Measurements from ENCODE around the gene TET2.

TET2 gene

DNA sequence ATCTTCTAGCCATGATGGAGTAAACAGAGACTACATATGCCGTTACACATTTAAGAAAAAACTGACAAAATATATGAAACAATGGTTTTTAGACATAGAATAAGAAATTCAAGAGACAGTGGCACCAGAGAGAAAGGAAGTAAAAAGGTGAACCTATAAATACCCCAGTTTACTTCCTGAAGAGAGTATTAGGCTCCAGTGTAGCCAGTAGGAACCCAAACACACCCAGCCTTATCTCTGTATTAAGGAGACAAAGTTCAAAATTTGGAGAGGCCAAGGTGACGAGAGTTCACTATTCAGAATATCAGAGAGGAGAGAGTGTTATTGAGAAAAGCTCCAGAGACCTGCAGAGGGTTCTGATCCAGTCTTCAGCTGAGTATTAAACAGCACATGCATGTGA, 119.0 kb downstream of the TET2 start:
- H3K36me3 Mint-ChIP-seq (ENCODE audit: low read depth): peaks cover 61% of the 10 kb centered on the region
- H3K9me3 Mint-ChIP-seq: no peaks in the 10 kb centered on the region
- no peak overlapping the region for H3K4me3 Mint-ChIP-seq
- no peak overlapping the region for H3K27ac Mint-ChIP-seq
- H3K27me3 Mint-ChIP-seq (ENCODE audit: low read depth): no peaks in the 10 kb centered on the region
- TF ChIP-seq, protein P1, sequence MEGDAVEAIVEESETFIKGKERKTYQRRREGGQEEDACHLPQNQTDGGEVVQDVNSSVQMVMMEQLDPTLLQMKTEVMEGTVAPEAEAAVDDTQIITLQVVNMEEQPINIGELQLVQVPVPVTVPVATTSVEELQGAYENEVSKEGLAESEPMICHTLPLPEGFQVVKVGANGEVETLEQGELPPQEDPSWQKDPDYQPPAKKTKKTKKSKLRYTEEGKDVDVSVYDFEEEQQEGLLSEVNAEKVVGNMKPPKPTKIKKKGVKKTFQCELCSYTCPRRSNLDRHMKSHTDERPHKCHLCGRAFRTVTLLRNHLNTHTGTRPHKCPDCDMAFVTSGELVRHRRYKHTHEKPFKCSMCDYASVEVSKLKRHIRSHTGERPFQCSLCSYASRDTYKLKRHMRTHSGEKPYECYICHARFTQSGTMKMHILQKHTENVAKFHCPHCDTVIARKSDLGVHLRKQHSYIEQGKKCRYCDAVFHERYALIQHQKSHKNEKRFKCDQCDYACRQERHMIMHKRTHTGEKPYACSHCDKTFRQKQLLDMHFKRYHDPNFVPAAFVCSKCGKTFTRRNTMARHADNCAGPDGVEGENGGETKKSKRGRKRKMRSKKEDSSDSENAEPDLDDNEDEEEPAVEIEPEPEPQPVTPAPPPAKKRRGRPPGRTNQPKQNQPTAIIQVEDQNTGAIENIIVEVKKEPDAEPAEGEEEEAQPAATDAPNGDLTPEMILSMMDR (IDR thresholded peaks at IDR 0.05; ENCODE audit: unreplicated experiment in 3 of 3): no peak
- no peaks in the 10 kb centered on the region for H3K4me1 Mint-ChIP-seq

DNA sequence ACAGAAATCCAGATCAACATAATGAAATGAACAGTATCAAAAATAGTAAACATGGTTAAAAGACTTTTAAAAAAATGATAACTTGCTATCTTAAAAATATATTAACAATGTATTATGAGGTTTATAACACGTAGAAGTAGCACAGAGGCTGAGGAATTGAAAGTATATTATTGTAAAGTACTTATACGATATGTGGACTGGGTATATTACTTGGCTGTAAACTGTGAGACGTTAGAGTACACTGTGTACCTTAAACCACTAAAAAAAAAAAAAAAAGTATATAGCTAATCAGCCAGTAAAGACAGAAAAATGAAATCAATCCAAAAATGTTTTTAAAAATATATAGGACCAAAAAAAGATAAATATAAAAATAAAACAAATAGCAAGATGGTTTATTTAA, 120.6 kb downstream of the TET2 start:
- H3K9me3 Mint-ChIP-seq: no peaks in the 10 kb centered on the region
- H3K27ac Mint-ChIP-seq: no peak overlapping the region
- peaks cover 67% of the 10 kb centered on the region for H3K36me3 Mint-ChIP-seq (ENCODE audit: low read depth)
- H3K27me3 Mint-ChIP-seq (ENCODE audit: low read depth): no peaks in the 10 kb centered on the region
- TF ChIP-seq, protein P1 (IDR thresholded peaks at IDR 0.05; ENCODE audit: unreplicated experiment in 3 of 3): no peak
- H3K4me3 Mint-ChIP-seq: no peak overlapping the region
- no peaks in the 10 kb centered on the region for H3K4me1 Mint-ChIP-seq

DNA sequence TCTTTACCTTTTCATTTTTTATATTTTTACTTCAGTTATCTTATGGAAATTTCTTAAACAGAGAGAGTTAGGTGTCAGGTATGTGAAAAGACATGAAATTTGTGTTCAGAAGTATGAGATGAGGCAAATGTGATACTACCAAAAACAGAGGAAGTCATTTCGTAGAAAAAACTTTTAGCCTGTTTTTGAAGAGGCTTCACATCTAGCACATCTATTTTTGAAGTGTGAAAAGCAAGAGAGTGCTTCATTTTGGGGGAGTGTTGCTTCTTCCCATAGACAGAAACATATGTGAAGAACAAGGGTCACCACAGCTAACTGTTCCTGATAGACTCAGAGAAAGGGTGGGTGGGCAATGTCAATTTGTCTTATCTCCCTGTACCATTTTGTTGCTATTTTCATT, 125.3 kb downstream of the TET2 start:
- Mint-ChIP-seq H3K36me3 (ENCODE audit: low read depth) (peaks cover 81% of the 10 kb centered on the region), H3K27ac (no peak overlapping the region), H3K4me1 (no peaks in the 10 kb centered on the region)

DNA sequence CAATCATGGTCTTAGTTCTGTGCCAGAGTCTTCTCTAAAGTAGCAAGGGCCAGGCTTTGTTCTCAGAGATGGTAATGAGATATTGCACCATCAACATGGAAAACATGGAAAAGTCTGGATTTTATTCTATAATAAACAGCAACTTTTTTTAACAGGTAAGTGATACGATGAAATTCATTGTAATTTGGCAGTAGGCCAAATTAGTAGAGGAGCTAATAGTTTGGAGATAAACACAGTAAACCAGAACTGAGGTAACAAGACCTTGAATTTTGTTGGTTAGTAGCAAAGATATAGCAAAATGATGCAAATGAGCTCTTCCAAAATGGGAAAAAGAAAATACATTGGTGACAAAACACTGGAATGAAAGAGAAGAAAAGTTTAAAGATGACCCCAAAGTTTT, 126.6 kb downstream of the TET2 start:
- H3K27ac Mint-ChIP-seq: no peak overlapping the region
- H3K4me1 Mint-ChIP-seq: no peaks in the 10 kb centered on the region
- no peak overlapping the region for H3K4me3 Mint-ChIP-seq
- H3K27me3 Mint-ChIP-seq (ENCODE audit: low read depth): no peaks in the 10 kb centered on the region
- peaks cover 80% of the 10 kb centered on the region for H3K36me3 Mint-ChIP-seq (ENCODE audit: low read depth)
- TF ChIP-seq, protein P1 (IDR thresholded peaks at IDR 0.05; ENCODE audit: unreplicated experiment in 3 of 3): no peak
- no peaks in the 10 kb centered on the region for H3K9me3 Mint-ChIP-seq

More for the DNA sequence above, 125.3 kb downstream of the TET2 start:
- TF ChIP-seq, protein P1 (IDR thresholded peaks at IDR 0.05; ENCODE audit: unreplicated experiment in 3 of 3): no peak
- Mint-ChIP-seq H3K27me3 (ENCODE audit: low read depth) (no peaks in the 10 kb centered on the region), H3K4me3 (no peak overlapping the region), H3K9me3 (no peaks in the 10 kb centered on the region)

DNA sequence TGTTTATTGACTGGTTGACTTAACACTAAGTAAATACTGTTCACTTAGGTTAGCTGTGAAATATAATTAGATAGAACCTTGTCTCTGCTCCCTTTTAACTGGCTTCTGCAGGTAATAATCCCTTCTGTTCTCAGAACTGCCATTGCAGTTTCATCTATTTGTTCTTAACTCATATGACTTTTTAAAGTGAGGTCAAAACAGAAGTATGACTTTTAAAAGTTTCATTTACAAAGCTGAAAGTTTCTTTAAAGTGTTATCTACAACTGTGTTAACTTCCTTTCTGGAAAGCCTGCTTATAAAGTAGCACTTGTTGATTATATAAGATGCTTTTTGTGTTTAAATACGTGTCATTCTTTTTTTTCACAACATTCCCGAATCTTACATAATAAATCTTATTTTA, 127.4 kb downstream of the TET2 start:
- Mint-ChIP-seq H3K4me1 (no peaks in the 10 kb centered on the region), H3K27ac (no peak overlapping the region), H3K9me3 (no peaks in the 10 kb centered on the region), H3K27me3 (ENCODE audit: low read depth) (no peaks in the 10 kb centered on the region), H3K4me3 (no peak overlapping the region), H3K36me3 (ENCODE audit: low read depth) (peaks cover 78% of the 10 kb centered on the region)
- TF ChIP-seq, protein P1 (IDR thresholded peaks at IDR 0.05; ENCODE audit: unreplicated experiment in 3 of 3): no peak

DNA sequence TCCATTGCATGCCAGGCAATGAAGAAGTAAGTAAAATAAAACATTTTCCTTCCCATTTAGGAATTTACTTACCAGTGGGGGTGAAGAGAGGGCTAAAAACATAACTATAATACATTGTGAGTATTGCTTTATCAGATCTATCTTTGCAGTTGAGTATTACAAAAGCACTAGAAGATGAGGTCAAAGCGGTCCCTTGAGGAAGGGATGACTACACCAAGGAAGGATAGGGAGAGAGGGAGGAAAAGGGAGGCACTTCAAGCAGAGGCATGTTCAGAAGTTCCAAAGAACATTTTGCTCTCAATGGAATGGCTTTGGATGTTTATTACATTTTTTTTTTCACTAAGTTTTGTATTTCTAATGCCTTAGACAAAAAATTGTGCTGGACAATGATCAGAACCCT, 127.8 kb downstream of the TET2 start:
- H3K27ac Mint-ChIP-seq: no peak overlapping the region
- no peaks in the 10 kb centered on the region for H3K4me1 Mint-ChIP-seq
- no peak overlapping the region for H3K4me3 Mint-ChIP-seq
- TF ChIP-seq, protein P1 (IDR thresholded peaks at IDR 0.05; ENCODE audit: unreplicated experiment in 3 of 3): no peak
- no peaks in the 10 kb centered on the region for H3K9me3 Mint-ChIP-seq
- peaks cover 73% of the 10 kb centered on the region for H3K36me3 Mint-ChIP-seq (ENCODE audit: low read depth)
- no peaks in the 10 kb centered on the region for H3K27me3 Mint-ChIP-seq (ENCODE audit: low read depth)
